Neural progenitor cell (in vitro differentiated cells): ENCODE data around the gene NUDT4B.
"Not testable (repeated sequence)": the region's sequence is repeated elsewhere in the genome, so short reads cannot be mapped to it uniquely, and the experiment has no call there.

Source experiments
- CTCF ChIP-seq: fragments of 200-600 bp; sonication (generic); IDR thresholded peaks from 2 replicates; pipeline ENCODE4 v1.5.1; 2017; ENCODE audit warnings: antibody characterized with exemption, mild to moderate bottlenecking
- EZH2 ChIP-seq: fragments of 200-600 bp; sonication (generic); IDR thresholded peaks from 2 replicates; pipeline ENCODE4 v1.6.1; 2017; ENCODE audit warnings: antibody characterized with exemption, mild to moderate bottlenecking, moderate library complexity
- EZH2phosphoT487 ChIP-seq: fragments of 200-600 bp; sonication (generic); IDR thresholded peaks from 2 replicates; pipeline ENCODE4 v1.6.1; 2017; ENCODE audit warnings: antibody characterized with exemption

- TF ChIP-seq CTCF, EZH2, EZH2phosphoT487: not testable (repeated sequence)
These were observed 8.9 kb downstream of the NUDT4B start for GRCh38 chr1:148757446-148757845.
